ENCODE data around the gene INPP5J.

INPP5J gene

DNA sequence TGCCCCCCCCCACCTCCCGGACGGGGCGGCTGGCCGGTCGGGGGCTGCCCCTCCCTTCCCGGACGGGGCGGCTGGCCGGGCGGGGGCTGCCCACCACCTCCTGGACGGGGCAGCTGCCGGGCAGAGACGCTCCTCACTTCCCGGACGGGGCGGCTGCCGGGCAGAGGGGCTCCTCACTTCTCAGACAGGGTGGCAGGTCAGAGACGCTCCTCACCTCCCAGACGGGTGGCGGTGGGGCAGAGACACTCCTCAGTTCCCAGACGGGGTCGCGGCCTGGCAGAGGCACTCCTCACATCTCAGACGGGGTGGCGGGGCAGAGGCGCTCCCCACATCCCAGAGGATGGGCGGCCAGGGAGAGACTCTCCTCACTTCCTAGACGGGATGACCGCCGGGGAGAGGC is 61.2 kb downstream of the INPP5J start:
- TF ChIP-seq, protein P1, sequence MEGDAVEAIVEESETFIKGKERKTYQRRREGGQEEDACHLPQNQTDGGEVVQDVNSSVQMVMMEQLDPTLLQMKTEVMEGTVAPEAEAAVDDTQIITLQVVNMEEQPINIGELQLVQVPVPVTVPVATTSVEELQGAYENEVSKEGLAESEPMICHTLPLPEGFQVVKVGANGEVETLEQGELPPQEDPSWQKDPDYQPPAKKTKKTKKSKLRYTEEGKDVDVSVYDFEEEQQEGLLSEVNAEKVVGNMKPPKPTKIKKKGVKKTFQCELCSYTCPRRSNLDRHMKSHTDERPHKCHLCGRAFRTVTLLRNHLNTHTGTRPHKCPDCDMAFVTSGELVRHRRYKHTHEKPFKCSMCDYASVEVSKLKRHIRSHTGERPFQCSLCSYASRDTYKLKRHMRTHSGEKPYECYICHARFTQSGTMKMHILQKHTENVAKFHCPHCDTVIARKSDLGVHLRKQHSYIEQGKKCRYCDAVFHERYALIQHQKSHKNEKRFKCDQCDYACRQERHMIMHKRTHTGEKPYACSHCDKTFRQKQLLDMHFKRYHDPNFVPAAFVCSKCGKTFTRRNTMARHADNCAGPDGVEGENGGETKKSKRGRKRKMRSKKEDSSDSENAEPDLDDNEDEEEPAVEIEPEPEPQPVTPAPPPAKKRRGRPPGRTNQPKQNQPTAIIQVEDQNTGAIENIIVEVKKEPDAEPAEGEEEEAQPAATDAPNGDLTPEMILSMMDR (IDR thresholded peaks at IDR 0.05; ENCODE audit: extremely low read depth, insufficient read depth, missing control alignments), result no peak
- in situ Hi-C loops (cut with MboI; ENCODE audit: low pct_unique_long_range_greater_than_20kb, low sequenced_read_pairs, unreplicated experiment), result no loop called here
- DNase-seq (ENCODE audit: low spot score), result no peak

Data from GM13977 (cell line).